Measurements from ENCODE around the gene LRRC28.

Gene LRRC28

DNA sequence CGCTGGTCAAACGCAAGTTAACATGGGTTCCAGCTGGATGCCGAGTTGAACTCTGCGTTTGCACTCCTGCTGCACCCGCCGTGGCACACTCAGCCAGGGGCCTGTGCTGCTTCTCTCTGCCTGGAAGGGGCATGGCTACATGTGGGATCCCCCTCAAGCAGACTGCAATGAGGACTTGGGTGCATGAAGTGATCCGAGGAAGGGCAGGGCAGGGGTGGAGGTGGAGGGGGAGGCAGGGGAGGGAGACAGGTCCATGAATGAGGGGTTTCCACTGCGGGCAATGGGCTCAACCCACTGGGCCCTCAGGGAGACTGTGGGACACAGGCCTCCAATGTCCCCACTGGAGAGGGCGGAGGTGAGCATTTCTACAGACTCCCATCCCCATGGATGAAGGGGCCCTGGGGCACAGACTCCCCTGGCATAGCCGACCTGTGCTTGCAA is 172.9 kb downstream of the LRRC28 start:
- TF ChIP-seq, protein P1, sequence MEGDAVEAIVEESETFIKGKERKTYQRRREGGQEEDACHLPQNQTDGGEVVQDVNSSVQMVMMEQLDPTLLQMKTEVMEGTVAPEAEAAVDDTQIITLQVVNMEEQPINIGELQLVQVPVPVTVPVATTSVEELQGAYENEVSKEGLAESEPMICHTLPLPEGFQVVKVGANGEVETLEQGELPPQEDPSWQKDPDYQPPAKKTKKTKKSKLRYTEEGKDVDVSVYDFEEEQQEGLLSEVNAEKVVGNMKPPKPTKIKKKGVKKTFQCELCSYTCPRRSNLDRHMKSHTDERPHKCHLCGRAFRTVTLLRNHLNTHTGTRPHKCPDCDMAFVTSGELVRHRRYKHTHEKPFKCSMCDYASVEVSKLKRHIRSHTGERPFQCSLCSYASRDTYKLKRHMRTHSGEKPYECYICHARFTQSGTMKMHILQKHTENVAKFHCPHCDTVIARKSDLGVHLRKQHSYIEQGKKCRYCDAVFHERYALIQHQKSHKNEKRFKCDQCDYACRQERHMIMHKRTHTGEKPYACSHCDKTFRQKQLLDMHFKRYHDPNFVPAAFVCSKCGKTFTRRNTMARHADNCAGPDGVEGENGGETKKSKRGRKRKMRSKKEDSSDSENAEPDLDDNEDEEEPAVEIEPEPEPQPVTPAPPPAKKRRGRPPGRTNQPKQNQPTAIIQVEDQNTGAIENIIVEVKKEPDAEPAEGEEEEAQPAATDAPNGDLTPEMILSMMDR (IDR thresholded peaks at IDR 0.05; ENCODE audit: low read depth, low read length, poor library complexity, severe bottlenecking) = no peak
- TF ChIP-seq EZH2phosphoT487 (IDR thresholded peaks at IDR 0.05; ENCODE audit: borderline replicate concordance, low read length) = no peak
- Histone ChIP-seq H3K9me2 (replicated peaks; ENCODE audit: control insufficient read depth, low read length) (no peaks in the 10 kb centered on the region), H3K4me1 (ENCODE audit: control insufficient read depth, low read length) (peaks cover 4% of the 10 kb centered on the region; the same call in 1 of the 2 replicates), H4K20me1 (ENCODE audit: control insufficient read depth, insufficient read depth, low read depth, low read length) (no peaks in the 10 kb centered on the region), H3K36me3 (ENCODE audit: control insufficient read depth, low read length) (no peaks in the 10 kb centered on the region), H3K79me2 (ENCODE audit: control insufficient read depth, low read length) (no peaks in the 10 kb centered on the region), H3K4me3 (ENCODE audit: low read length) (no peak overlapping the region), H3K9me3 (ENCODE audit: control insufficient read depth, insufficient read depth, low read length) (no peaks in the 10 kb centered on the region), H3K4me2 (ENCODE audit: low read length) (no peak overlapping the region), H3K27ac (ENCODE audit: low read depth, low read length) (no peak overlapping the region), H3F3A (ENCODE audit: control insufficient read depth, insufficient read depth) (no peaks in the 10 kb centered on the region), H3K27me3 (ENCODE audit: control insufficient read depth, low read length) (no peaks in the 10 kb centered on the region)

DNA sequence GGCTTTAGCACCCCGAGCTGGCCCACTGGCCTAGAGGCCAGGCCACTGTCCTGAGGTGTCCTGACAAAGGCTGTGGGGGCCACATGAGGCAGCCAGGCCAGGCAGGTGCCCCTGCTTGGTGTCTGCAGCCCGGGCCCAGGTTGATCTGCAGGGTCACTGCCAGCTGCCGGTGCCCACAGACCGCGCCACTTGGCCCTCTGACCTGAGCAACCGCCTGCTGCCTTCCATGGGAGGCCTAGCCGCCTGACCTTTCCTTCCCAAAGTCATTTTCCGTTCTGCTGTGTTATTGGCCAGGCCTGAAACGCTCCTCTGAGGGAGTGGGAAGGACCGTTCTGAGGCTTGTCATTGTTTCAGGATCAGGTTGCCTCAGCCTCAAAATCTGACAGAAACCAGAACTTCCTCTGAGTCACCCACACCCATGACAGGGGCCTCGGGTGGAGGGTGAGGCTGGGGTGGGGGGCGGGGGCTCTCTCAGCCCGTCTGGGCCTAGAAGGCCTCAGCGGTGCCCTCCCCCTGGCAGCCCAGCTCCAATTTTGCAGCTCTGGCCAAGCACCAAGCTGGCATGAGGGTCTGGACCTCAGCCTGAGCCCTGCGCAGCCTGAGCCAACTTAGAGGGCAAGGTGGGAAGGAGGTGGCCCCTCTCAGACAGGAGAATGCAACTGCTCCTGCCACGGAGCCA is 173.8 kb downstream of the LRRC28 start:
- H3K4me1 ChIP-seq (ENCODE audit: control insufficient read depth, low read length) = peaks cover 4% of the 10 kb centered on the region; the same call in 1 of the 2 replicates
- H3F3A ChIP-seq (ENCODE audit: control insufficient read depth, insufficient read depth) = no peaks in the 10 kb centered on the region
- no peak overlapping the region for H3K27ac ChIP-seq (ENCODE audit: low read depth, low read length)
- H4K20me1 ChIP-seq (ENCODE audit: control insufficient read depth, insufficient read depth, low read depth, low read length) = no peaks in the 10 kb centered on the region
- no peaks in the 10 kb centered on the region for H3K9me2 ChIP-seq (replicated peaks; ENCODE audit: control insufficient read depth, low read length)
- no peak overlapping the region for H3K4me3 ChIP-seq (ENCODE audit: low read length)
- no peaks in the 10 kb centered on the region for H3K9me3 ChIP-seq (ENCODE audit: control insufficient read depth, insufficient read depth, low read length)
- no peaks in the 10 kb centered on the region for H3K79me2 ChIP-seq (ENCODE audit: control insufficient read depth, low read length)
- no peaks in the 10 kb centered on the region for H3K27me3 ChIP-seq (ENCODE audit: control insufficient read depth, low read length)
- TF ChIP-seq, protein P1 (IDR thresholded peaks at IDR 0.05; ENCODE audit: low read depth, low read length, poor library complexity, severe bottlenecking) = no peak
- TF ChIP-seq EZH2phosphoT487 (IDR thresholded peaks at IDR 0.05; ENCODE audit: borderline replicate concordance, low read length) = no peak
- no peaks in the 10 kb centered on the region for H3K36me3 ChIP-seq (ENCODE audit: control insufficient read depth, low read length)
- no peak overlapping the region for H3K4me2 ChIP-seq (ENCODE audit: low read length)

DNA sequence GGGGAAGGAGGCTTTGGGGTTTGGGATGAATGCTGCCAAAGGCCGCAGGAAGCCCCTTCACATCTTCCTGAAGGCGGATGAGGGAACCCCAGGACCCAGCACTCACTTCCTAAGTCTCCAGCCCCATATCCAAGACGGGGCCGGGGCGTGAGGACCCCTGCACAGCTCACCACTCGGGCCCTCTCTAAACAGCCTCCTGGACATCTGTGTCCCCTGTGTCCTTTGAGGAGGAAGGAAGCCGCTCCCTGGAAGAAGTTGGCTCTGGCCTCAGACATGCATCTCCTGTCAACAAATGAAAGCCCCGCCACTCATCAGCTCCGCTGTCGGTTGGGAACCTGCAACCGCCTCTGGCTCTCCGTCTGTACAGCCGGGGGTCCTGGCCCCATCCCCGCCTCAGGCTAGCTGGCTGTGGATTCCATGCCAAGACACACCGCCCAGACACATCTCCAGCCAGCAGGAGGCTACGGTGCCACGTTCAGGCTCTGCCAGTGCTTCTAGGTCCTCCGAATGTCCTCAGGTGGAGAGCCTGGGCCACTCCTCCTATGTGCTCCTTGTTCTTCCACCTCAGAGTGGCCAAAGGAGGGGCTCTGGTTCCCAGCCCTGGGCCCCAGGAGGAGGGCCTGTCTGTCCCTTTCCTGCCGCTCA is 174.5 kb downstream of the LRRC28 start:
- no peak overlapping the region for H3K4me2 ChIP-seq (ENCODE audit: low read length)
- H3K4me3 ChIP-seq (ENCODE audit: low read length) = no peak overlapping the region
- no peaks in the 10 kb centered on the region for H3K79me2 ChIP-seq (ENCODE audit: control insufficient read depth, low read length)
- no peaks in the 10 kb centered on the region for H4K20me1 ChIP-seq (ENCODE audit: control insufficient read depth, insufficient read depth, low read depth, low read length)
- no peaks in the 10 kb centered on the region for H3K36me3 ChIP-seq (ENCODE audit: control insufficient read depth, low read length)
- H3K9me2 ChIP-seq (replicated peaks; ENCODE audit: control insufficient read depth, low read length) = no peaks in the 10 kb centered on the region
- H3F3A ChIP-seq (ENCODE audit: control insufficient read depth, insufficient read depth) = no peaks in the 10 kb centered on the region
- H3K4me1 ChIP-seq (ENCODE audit: control insufficient read depth, low read length) = peaks cover 4% of the 10 kb centered on the region; the same call in 1 of the 2 replicates
- no peak overlapping the region for H3K27ac ChIP-seq (ENCODE audit: low read depth, low read length)
- no peak for TF ChIP-seq EZH2phosphoT487 (IDR thresholded peaks at IDR 0.05; ENCODE audit: borderline replicate concordance, low read length)
- TF ChIP-seq, protein P1 (IDR thresholded peaks at IDR 0.05; ENCODE audit: low read depth, low read length, poor library complexity, severe bottlenecking) = no peak
- H3K27me3 ChIP-seq (ENCODE audit: control insufficient read depth, low read length) = no peaks in the 10 kb centered on the region
- H3K9me3 ChIP-seq (ENCODE audit: control insufficient read depth, insufficient read depth, low read length) = no peaks in the 10 kb centered on the region

Measured in DOHH2 (cell line).